GM23248 (cell line): ENCODE measurements around the gene DENND10.

Experiments
- EZH2 ChIP-seq: fragments of 200-600 bp; sonication (generic); IDR thresholded peaks from 2 replicates; pipeline ENCODE4 v1.6.1; 2018; ENCODE audit warnings: antibody characterized with exemption, mild to moderate bottlenecking; ENCODE audit not compliant: insufficient read depth, poor library complexity, severe bottlenecking
- EZH2phosphoT487 ChIP-seq: fragments of 200-600 bp; sonication (generic); IDR thresholded peaks from 2 replicates; pipeline ENCODE4 v1.6.1; 2018; ENCODE audit warnings: antibody characterized with exemption, moderate library complexity, mild to moderate bottlenecking, low read depth; ENCODE audit not compliant: insufficient read depth

DNA sequence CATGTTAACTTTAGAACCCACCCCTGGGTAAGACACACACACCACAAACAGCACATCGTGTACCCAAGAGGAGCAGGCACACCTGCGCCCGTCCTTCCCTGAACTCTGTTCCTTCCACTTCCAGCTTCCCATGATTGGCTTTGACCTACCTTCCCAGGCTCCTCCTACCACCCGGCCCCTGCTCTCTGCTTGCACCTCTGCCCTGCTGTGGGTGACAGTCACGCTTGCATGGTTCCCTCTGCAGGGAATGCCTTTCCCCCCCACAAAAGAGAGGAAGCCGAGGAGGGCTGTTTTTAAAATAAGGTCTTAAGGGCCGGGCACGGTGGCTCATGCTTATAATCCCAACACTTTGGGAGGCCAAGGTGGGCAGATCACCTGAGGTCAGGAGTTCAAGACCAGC lies 45.2 kb downstream of the DENND10 start:
- TF ChIP-seq EZH2phosphoT487 (no peak), EZH2 (no peak)
